Endothelial cell of umbilical vein (primary cell): Measurements from ENCODE around the gene CYP8B1. TPM values are rescaled to one million over a fixed set of nuclear protein-coding genes. Genes with fewer than 3 reads are reported as not detected.

Experiments
- BruUV-seq: library from RNA; stranded (reverse); fragments of 400-500 nt; replicated peaks from 2 replicates; lab custom pipeline; 2021; lab: Mats Ljungman, UMichigan
- CTCF ChIA-PET: fragments of 300-600, 350-600 bp; sonication (Branson Sonifier 250); formaldehyde crosslinking; loops from one replicate; lab custom pipeline; 2021; ENCODE audit warnings: antibody characterized with exemption, inconsistent platforms; lab: Charles Lee
- POLR2A ChIA-PET: fragments of 300-600, 350-600 bp; sonication (Branson Sonifier 250); formaldehyde crosslinking; loops from one replicate; lab custom pipeline; 2021; ENCODE audit warnings: antibody characterized with exemption, inconsistent platforms; lab: Charles Lee
- DNase-seq: peaks from one replicate; pipeline ENCODE4 v3.0.0-alpha.2; 2011; ENCODE audit warnings: low read depth, low spot score
- FAIRE-seq: peaks from 2 replicates; lab custom pipeline; 2011; peaks lifted over from hg19 to GRCh38; lab: Jason Lieb, UNC
- H2AFZ ChIP-seq: 2 replicates; pipeline ENCODE4 v1.6.0; 2012; ENCODE audit warnings: low read depth, low read length, control low read depth, inconsistent platforms
- H3K27ac ChIP-seq: 2 replicates; pipeline ENCODE4 v1.5.1; 2011; ENCODE audit warnings: low read depth, mild to moderate bottlenecking, control low read depth, low read length, moderate library complexity; ENCODE audit not compliant: insufficient read depth
- H3K27me3 ChIP-seq, 2 experiments: 2 replicates each; pipeline versions ENCODE4 v1.6.0 to v1.6.1; 2011; ENCODE audit warnings: low read length in 2 of 2, mixed read lengths in 1 of 2; ENCODE audit not compliant: control insufficient read depth in 2 of 2, insufficient read depth in 2 of 2
- H3K36me3 ChIP-seq, 2 experiments: 2 replicates in 1 of 2; 3 replicates in 1 of 2; pipeline ENCODE4 v1.5.1; 2011; ENCODE audit warnings: low read length in 2 of 2, mild to moderate bottlenecking in 1 of 2, moderate library complexity in 1 of 2; ENCODE audit not compliant: control insufficient read depth in 2 of 2, insufficient read depth in 2 of 2; ENCODE audit errors: extremely low read depth in 1 of 2
- H3K4me1 ChIP-seq: 3 replicates; pipeline ENCODE4 v1.5.1; 2011; ENCODE audit warnings: mild to moderate bottlenecking, low read length; ENCODE audit not compliant: control insufficient read depth, insufficient read depth; ENCODE audit errors: extremely low read depth
- H3K4me2 ChIP-seq: 2 replicates; pipeline ENCODE4 v1.6.1; 2011; ENCODE audit warnings: low read length, control low read depth, mixed read lengths; ENCODE audit not compliant: insufficient read depth
- H3K4me3 ChIP-seq, 3 experiments: fragments of 200-600 bp in 1 of 3; sonication (generic), shearing (Covaris generic) in 1 of 3; replicated peaks in 1 of 3; 2 replicates each; pipeline ENCODE4 v1.5.1; 2011 to 2016; ENCODE audit warnings: control low read depth in 3 of 3, low read length in 3 of 3, mild to moderate bottlenecking in 2 of 3, inconsistent platforms in 1 of 3, low read depth in 1 of 3, moderate library complexity in 1 of 3; ENCODE audit not compliant: insufficient read depth in 1 of 3
- H3K79me2 ChIP-seq: 2 replicates; pipeline ENCODE4 v1.6.0; 2012; ENCODE audit warnings: low read length, inconsistent platforms; ENCODE audit not compliant: control insufficient read depth, insufficient read depth
- H3K9ac ChIP-seq: replicated peaks from 2 replicates; pipeline ENCODE3; 2011; ENCODE audit warnings: low read length, control low read depth; ENCODE audit not compliant: insufficient read depth; ENCODE audit errors: extremely low read depth
- H3K9me1 ChIP-seq: replicated peaks from 3 replicates; pipeline ENCODE4 v1.6.0; 2011; ENCODE audit warnings: mild to moderate bottlenecking, low read length; ENCODE audit not compliant: control insufficient read depth, insufficient read depth; ENCODE audit errors: extremely low read depth
- H3K9me3 ChIP-seq: replicated peaks from 2 replicates; pipeline ENCODE4 v1.5.1; 2012; ENCODE audit warnings: low read length, inconsistent platforms; ENCODE audit not compliant: control insufficient read depth, insufficient read depth
- H4K20me1 ChIP-seq: replicated peaks from 2 replicates; pipeline ENCODE3; 2011; ENCODE audit warnings: mild to moderate bottlenecking, low read length; ENCODE audit not compliant: control insufficient read depth, insufficient read depth; ENCODE audit errors: extremely low read depth
- EZH2 ChIP-seq: IDR thresholded peaks from 2 replicates; pipeline ENCODE4 v1.6.1; 2012; ENCODE audit warnings: borderline replicate concordance, low read depth, mild to moderate bottlenecking, moderate library complexity, low read length, inconsistent platforms; ENCODE audit not compliant: severe bottlenecking
- FOS ChIP-seq: IDR thresholded peaks from 2 replicates; pipeline ENCODE4 v1.6.1; 2011; ENCODE audit warnings: mild to moderate bottlenecking, low read length, moderate library complexity, borderline replicate concordance; ENCODE audit not compliant: insufficient read depth
- GATA2 ChIP-seq: IDR thresholded peaks from 2 replicates; pipeline ENCODE4 v1.7.0; 2011; ENCODE audit warnings: low read depth, mild to moderate bottlenecking, moderate library complexity, mixed read lengths, low read length; ENCODE audit not compliant: insufficient read length, insufficient read depth
- JUN ChIP-seq: IDR thresholded peaks from 2 replicates; pipeline ENCODE4 v1.6.1; 2011; ENCODE audit warnings: borderline replicate concordance, low read depth; ENCODE audit not compliant: insufficient read length, insufficient read depth
- MYC ChIP-seq: IDR thresholded peaks from one replicate; pipeline ENCODE4 v1.6.1; 2011; ENCODE audit warnings: mild to moderate bottlenecking, low read depth, low read length
- POLR2A ChIP-seq: IDR thresholded peaks from 2 replicates; pipeline ENCODE4 v1.6.1; 2012; ENCODE audit warnings: low read depth, mild to moderate bottlenecking, control low read depth, low read length
- POLR2AphosphoS5 ChIP-seq: IDR thresholded peaks from 2 replicates; pipeline ENCODE4 v1.6.1; 2012; ENCODE audit warnings: low read depth, mild to moderate bottlenecking, control low read depth, low read length, moderate library complexity; ENCODE audit not compliant: insufficient read depth
- dilution Hi-C: fragments of 300-500 bp; cut with MboI; formaldehyde crosslinking; loops from one replicate; pipeline ENCODE4 v1.15.0; 2019; ENCODE audit warnings: low sequenced_read_pairs; ENCODE audit not compliant: extremely low pct_ligation_motif_present
- intact Hi-C: fragments of 100-400 bp; cut with micrococcal nuclease; formaldehyde crosslinking; loops from one replicate; pipeline ENCODE4 v1.10.0; 2022
- polyA plus RNA-seq, 4 experiments: library from polyadenylated mRNA; depleted of rRNA in 3 of 4; stranded (reverse) in 3 of 4; unstranded in 1 of 4; fragments of >200 nt; gene quantifications; 2 replicates each; pipeline versions ENCODE4 v1.2.1 to v1.2.3, GENCODE V29; 2011 to 2012; ENCODE audit warnings: missing spikeins in 1 of 4
- total RNA-seq: library from RNA; stranded (reverse); gene quantifications from 2 replicates; pipeline ENCODE4 v1.2.3, GENCODE V29; 2021
- TF ChIP-seq, protein P1 (sequence below): IDR thresholded peaks from 2 replicates; pipeline ENCODE4 v1.6.1; 2011; ENCODE audit not compliant: insufficient read depth, insufficient read length
- TF ChIP-seq, protein P2 (sequence below), 2 donors: IDR thresholded peaks; 1 replicate in 1 of 2; 2 replicates in 1 of 2; pipeline ENCODE4 v1.5.1; 2011; ENCODE audit warnings: low read length in 2 of 2, mild to moderate bottlenecking in 2 of 2, moderate library complexity in 2 of 2, control low read depth in 1 of 2, inconsistent platforms in 1 of 2, low read depth in 1 of 2; ENCODE audit not compliant: insufficient read depth in 1 of 2; ENCODE audit errors: extremely low read depth in 1 of 2

The CYP8B1 gene
- total and polyA plus RNA-seq, 2 donors (not counting 3 experiments of a cell fraction or from before 2014, with no cell fraction given), result not detected

DNA sequence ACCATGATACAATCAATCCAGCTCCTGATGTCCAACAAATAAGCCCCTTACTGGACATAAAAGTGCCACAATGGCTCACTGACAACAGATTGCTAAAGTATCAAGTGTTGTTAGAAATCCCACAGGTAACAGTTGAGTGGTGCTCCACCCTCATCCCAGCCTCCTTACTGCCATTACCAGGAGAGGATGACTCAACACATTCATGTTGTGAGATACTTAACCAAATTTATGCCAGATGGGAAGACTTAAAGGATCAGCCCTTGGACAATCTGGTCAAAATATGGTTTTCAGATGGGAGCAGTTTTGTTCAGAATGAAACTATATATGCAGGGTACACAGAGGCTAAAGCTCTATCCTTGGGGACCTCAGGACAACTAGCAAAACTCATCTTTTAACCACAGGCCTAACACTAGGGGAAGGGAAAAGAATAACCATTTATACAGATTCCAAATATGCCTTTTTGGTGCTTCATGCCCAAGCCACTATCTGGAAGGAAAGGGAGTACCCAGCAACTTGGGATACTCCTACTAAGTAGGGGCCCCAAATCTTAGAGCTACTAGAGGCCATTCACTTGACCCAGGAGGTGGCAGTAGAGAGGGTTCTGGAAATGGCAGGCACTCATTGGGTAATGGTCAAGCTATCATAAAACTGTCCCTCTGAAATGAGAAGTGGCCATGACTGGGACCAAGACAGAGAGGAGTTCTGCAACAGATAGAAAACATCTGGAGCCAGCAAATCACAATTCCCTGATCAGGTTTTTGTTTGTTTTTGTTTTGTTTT, 23.4 kb upstream of the CYP8B1 start:
- dilution Hi-C loops (no loop called here), intact Hi-C loops (no loop called here)
- Histone ChIP-seq H3K27me3 (peaks cover 0 to 2% of the 10 kb centered on the region in 2 experiments), H3K4me2 (no peak overlapping the region), H3K36me3 (no peaks in the 10 kb centered on the region), H2AFZ (no peak overlapping the region), H3K4me1 (no peaks in the 10 kb centered on the region), H3K27ac (no peak overlapping the region), H3K9ac (no peak overlapping the region), H3K4me3 (no peak overlapping the region), H3K79me2 (no peaks in the 10 kb centered on the region), H4K20me1 (no peaks in the 10 kb centered on the region), H3K9me3 (no peaks in the 10 kb centered on the region), H3K9me1 (no peaks in the 10 kb centered on the region)
- DNase-seq (no peak), FAIRE-seq (no peak)
- BruUV-seq, result no TSS peak
- ChIA-PET POLR2A (no interaction called here), CTCF (no interaction called here)
- TF ChIP-seq GATA2 (no peak), MYC (no peak), EZH2 (no peak)
- TF ChIP-seq, protein P1, sequence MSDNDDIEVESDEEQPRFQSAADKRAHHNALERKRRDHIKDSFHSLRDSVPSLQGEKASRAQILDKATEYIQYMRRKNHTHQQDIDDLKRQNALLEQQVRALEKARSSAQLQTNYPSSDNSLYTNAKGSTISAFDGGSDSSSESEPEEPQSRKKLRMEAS, result no peak

DNA sequence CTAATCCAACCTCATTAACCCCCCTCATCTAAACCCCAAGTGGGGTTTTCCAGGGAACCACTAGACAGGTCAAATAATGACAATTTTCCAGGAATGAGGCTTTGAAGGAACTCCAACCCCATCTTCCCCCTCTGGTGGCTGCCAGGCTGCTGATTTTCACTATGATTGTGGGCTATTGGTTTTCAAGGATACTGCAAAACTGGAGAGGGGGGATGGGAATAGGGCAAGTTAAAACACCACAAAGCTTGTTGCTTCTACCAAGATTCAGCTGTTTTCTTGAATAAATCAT, 19.8 kb upstream of the CYP8B1 start:
- dilution Hi-C loops (no loop called here), intact Hi-C loops (no loop called here)
- H2AFZ ChIP-seq, result no peak overlapping the region
- H3K4me2 ChIP-seq, result no peak overlapping the region
- H3K36me3 ChIP-seq, result no peaks in the 10 kb centered on the region
- no peaks in the 10 kb centered on the region for H3K9me1 ChIP-seq
- H4K20me1 ChIP-seq, result no peaks in the 10 kb centered on the region
- ChIA-PET POLR2A (no interaction called here), CTCF (no interaction called here)
- FAIRE-seq, result no peak
- no peak for DNase-seq
- no peak overlapping the region for H3K4me3 ChIP-seq
- H3K9ac ChIP-seq, result no peak overlapping the region
- TF ChIP-seq POLR2AphosphoS5 (no peak), POLR2A (no peak), JUN (no peak), FOS (no peak), GATA2 (no peak), EZH2 (no peak), MYC (no peak)
- TF ChIP-seq, protein P2, sequence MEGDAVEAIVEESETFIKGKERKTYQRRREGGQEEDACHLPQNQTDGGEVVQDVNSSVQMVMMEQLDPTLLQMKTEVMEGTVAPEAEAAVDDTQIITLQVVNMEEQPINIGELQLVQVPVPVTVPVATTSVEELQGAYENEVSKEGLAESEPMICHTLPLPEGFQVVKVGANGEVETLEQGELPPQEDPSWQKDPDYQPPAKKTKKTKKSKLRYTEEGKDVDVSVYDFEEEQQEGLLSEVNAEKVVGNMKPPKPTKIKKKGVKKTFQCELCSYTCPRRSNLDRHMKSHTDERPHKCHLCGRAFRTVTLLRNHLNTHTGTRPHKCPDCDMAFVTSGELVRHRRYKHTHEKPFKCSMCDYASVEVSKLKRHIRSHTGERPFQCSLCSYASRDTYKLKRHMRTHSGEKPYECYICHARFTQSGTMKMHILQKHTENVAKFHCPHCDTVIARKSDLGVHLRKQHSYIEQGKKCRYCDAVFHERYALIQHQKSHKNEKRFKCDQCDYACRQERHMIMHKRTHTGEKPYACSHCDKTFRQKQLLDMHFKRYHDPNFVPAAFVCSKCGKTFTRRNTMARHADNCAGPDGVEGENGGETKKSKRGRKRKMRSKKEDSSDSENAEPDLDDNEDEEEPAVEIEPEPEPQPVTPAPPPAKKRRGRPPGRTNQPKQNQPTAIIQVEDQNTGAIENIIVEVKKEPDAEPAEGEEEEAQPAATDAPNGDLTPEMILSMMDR (IDR thresholded peaks at IDR 0.05; ENCODE audit: extremely low read depth in 1 of 2, insufficient read depth in 1 of 2, low read depth in 1 of 2, low read length in 2 of 2), result no peak
- TF ChIP-seq, protein P1, result no peak
- no peaks in the 10 kb centered on the region for H3K79me2 ChIP-seq
- peaks cover 0 to 4% of the 10 kb centered on the region in 2 experiments for H3K27me3 ChIP-seq
- no peaks in the 10 kb centered on the region for H3K9me3 ChIP-seq
- no TSS peak for BruUV-seq
- no peak overlapping the region for H3K27ac ChIP-seq
- no peaks in the 10 kb centered on the region for H3K4me1 ChIP-seq
